CD14-positive monocyte (primary cell): ENCODE results near the gene MARK4. TPM values are rescaled to one million over a fixed set of nuclear protein-coding genes. Genes with fewer than 3 reads are reported as not detected.
A peak's percentile ranks its signal among the peaks of the same experiment; 100 is the strongest.

Experiments used
- DNase-seq, 3 donors: peaks; one replicate each; pipeline ENCODE4 v3.0.0-alpha.2; 2011 to 2022
- H2AFZ ChIP-seq: 2 replicates; pipeline ENCODE4 v1.6.0; 2012; ENCODE audit warnings: mild to moderate bottlenecking, low read depth, low read length, inconsistent platforms; ENCODE audit not compliant: insufficient read depth, poor library complexity, severe bottlenecking
- H3K27ac ChIP-seq, 2 donors: 1 replicate in 1 of 2; 2 replicates in 1 of 2; pipeline ENCODE4 v1.5.1; 2012 to 2013; ENCODE audit warnings: low read length in 2 of 2, control low read depth in 1 of 2, inconsistent platforms in 1 of 2, low read depth in 1 of 2, mild to moderate bottlenecking in 1 of 2
- H3K27me3 ChIP-seq, 2 donors: one replicate each; pipeline versions ENCODE4 v1.6.0 to v1.6.1; 2011 to 2013; ENCODE audit warnings: low read length in 2 of 2; ENCODE audit not compliant: control insufficient read depth in 2 of 2, insufficient read depth in 2 of 2
- H3K36me3 ChIP-seq, 2 donors: replicated peaks in 1 of 2; 1 replicate in 1 of 2; 2 replicates in 1 of 2; pipeline versions ENCODE4 v1.5.1 to v1.6.1; 2012 to 2013; ENCODE audit warnings: low read length in 2 of 2, control low read depth in 1 of 2, inconsistent platforms in 1 of 2, mild to moderate bottlenecking in 1 of 2; ENCODE audit not compliant: insufficient read depth in 2 of 2, control insufficient read depth in 1 of 2
- H3K4me1 ChIP-seq, 2 donors: 1 replicate in 1 of 2; 2 replicates in 1 of 2; pipeline versions ENCODE4 v1.5.1 to v1.6.1; 2012 to 2013; ENCODE audit warnings: low read length in 2 of 2, control low read depth in 1 of 2, inconsistent platforms in 1 of 2, mild to moderate bottlenecking in 1 of 2, moderate library complexity in 1 of 2; ENCODE audit not compliant: insufficient read depth in 2 of 2, control insufficient read depth in 1 of 2
- H3K4me2 ChIP-seq: replicated peaks from 2 replicates; pipeline ENCODE3; 2012; ENCODE audit warnings: low read length, moderate library complexity, mild to moderate bottlenecking; ENCODE audit not compliant: poor library complexity, severe bottlenecking; ENCODE audit errors: extremely low read depth
- H3K4me3 ChIP-seq, 3 experiments: fragments of 200-600 bp in 1 of 3; sonication (generic) in 1 of 3; replicated peaks in 1 of 3; 1 replicate in 2 of 3; 2 replicates in 1 of 3; pipeline ENCODE4 v1.5.1; 2011 to 2013; ENCODE audit warnings: low read length in 3 of 3, mild to moderate bottlenecking in 3 of 3, control low read depth in 2 of 3, low read depth in 2 of 3, inconsistent platforms in 1 of 3, moderate library complexity in 1 of 3
- H3K79me2 ChIP-seq: 2 replicates; pipeline ENCODE4 v1.6.0; 2012; ENCODE audit warnings: mild to moderate bottlenecking, control low read depth, inconsistent platforms, low read length, moderate library complexity; ENCODE audit not compliant: insufficient read depth
- H3K9ac ChIP-seq: 2 replicates; pipeline ENCODE4 v1.6.0; 2017; ENCODE audit warnings: low read length, mild to moderate bottlenecking; ENCODE audit not compliant: insufficient read depth, poor library complexity, severe bottlenecking
- H3K9me3 ChIP-seq, 2 donors: replicated peaks in 1 of 2; 1 replicate in 1 of 2; 2 replicates in 1 of 2; pipeline versions ENCODE4 v1.5.1 to v1.6.1; 2012 to 2013; ENCODE audit warnings: low read length in 2 of 2, control low read depth in 1 of 2; ENCODE audit not compliant: control insufficient read depth in 1 of 2, insufficient read depth in 1 of 2
- H4K20me1 ChIP-seq: 2 replicates; pipeline ENCODE4 v1.6.0; 2012; ENCODE audit warnings: mild to moderate bottlenecking, low read length, control low read depth, moderate library complexity; ENCODE audit not compliant: insufficient read depth
- H3K27ac Mint-ChIP-seq, 7 donors: one replicate each; pipeline ENCODE4 v1.8.0; 2020; ENCODE audit warnings: mild to moderate bottlenecking in 7 of 7, mixed read lengths in 7 of 7, moderate library complexity in 6 of 7, inconsistent platforms in 2 of 7
- H3K27me3 Mint-ChIP-seq, 3 donors: one replicate each; pipeline ENCODE4 v1.8.0; 2021 to 2022; ENCODE audit warnings: low read depth in 3 of 3, mild to moderate bottlenecking in 3 of 3, mixed read lengths in 3 of 3, moderate library complexity in 3 of 3, inconsistent platforms in 1 of 3
- H3K36me3 Mint-ChIP-seq, 2 donors: one replicate each; pipeline ENCODE4 v1.8.0; 2020; ENCODE audit warnings: mixed read lengths in 2 of 2, inconsistent platforms in 1 of 2, mild to moderate bottlenecking in 1 of 2
- H3K4me1 Mint-ChIP-seq: one replicate; pipeline ENCODE4 v1.8.0; 2020; ENCODE audit warnings: mild to moderate bottlenecking, mixed read lengths
- H3K4me3 Mint-ChIP-seq, 2 donors: one replicate each; pipeline ENCODE4 v1.8.0; 2020; ENCODE audit warnings: mild to moderate bottlenecking in 2 of 2, mixed read lengths in 2 of 2, moderate library complexity in 1 of 2
- H3K9me3 Mint-ChIP-seq, 7 donors: one replicate each; pipeline ENCODE4 v1.8.0; 2020 to 2022; ENCODE audit warnings: mixed read lengths in 7 of 7, mild to moderate bottlenecking in 6 of 7, moderate library complexity in 6 of 7, inconsistent platforms in 2 of 7
- CTCF ChIP-seq: fragments of 200-600 bp; IDR thresholded peaks from one replicate; pipeline ENCODE4 v1.8.0; 2022; ENCODE audit warnings: antibody characterized with exemption, mild to moderate bottlenecking
- WGBS: methylation state at CpG from one replicate; pipeline ENCODE4 v1.1.5; 2013; ENCODE audit warnings: missing lambda C conversion rate; ENCODE audit not compliant: insufficient coverage; 5-methylcytosine and 5-hydroxymethylcytosine counted together
- intact Hi-C, 2 donors: fragments of 100-400 bp; cut with micrococcal nuclease; formaldehyde crosslinking; loops; one replicate each; pipeline versions ENCODE4 v1.15.0 to v1.15.1; 2023
- polyA plus RNA-seq, 3 donors: library from polyadenylated mRNA; depleted of rRNA in 1 of 3; unstranded in 2 of 3; stranded (reverse) in 1 of 3; fragments of 300-500 nt in 2 of 3; fragments of >200 nt in 1 of 3; fragmentation: Illumina TruSeq in 2 of 3; gene quantifications; 1 replicate in 2 of 3; 2 replicates in 1 of 3; pipeline ENCODE4 v1.2.3, GENCODE V29; 2012 to 2021

MARK4 gene
- polyA plus RNA-seq, 3 donors, result 0.59 to 18.4 (median 0.69) TPM

GRCh38 chr19:45271098-45271734, 20.1 kb downstream of the MARK4 start:
- no peak overlapping the region for H3K4me3 Mint-ChIP-seq
- intact Hi-C loops, result no loop called here
- Histone ChIP-seq H3K36me3 (peaks cover 44 to 83% of the 10 kb centered on the region in 2 donors), H3K9ac (no peak overlapping the region), H3K79me2 (no peaks in the 10 kb centered on the region), H3K4me3 (no peak overlapping the region), H3K9me3 (no peaks in the 10 kb centered on the region), H4K20me1 (no peaks in the 10 kb centered on the region), H3K27me3 (no peaks in the 10 kb centered on the region), H2AFZ (no peak overlapping the region), H3K4me1 (no peaks in the 10 kb centered on the region), H3K27ac (no peak overlapping the region), H3K4me2 (no peak overlapping the region)
- peaks cover 68 to 95% of the 10 kb centered on the region in 2 donors for H3K36me3 Mint-ChIP-seq
- H3K27ac Mint-ChIP-seq, result peak overlapping the region in 1 of 7 donors; percentile 63
- H3K4me1 Mint-ChIP-seq, result no peaks in the 10 kb centered on the region
- H3K27me3 Mint-ChIP-seq, result no peaks in the 10 kb centered on the region
- no peaks in the 10 kb centered on the region for H3K9me3 Mint-ChIP-seq
- WGBS, result 100% methylated on average over 10 of the region's 21 CpGs
- DNase-seq, result no peak
- TF ChIP-seq CTCF, result no peak

- 83% methylated on average over 7 of the region's 7 CpGs for WGBS
- no peak for TF ChIP-seq CTCF
- no peak overlapping the region for H3K9ac ChIP-seq
- no peak overlapping the region for H3K27ac ChIP-seq
- H3K27ac Mint-ChIP-seq, result no peak overlapping the region
- peaks cover 67 to 95% of the 10 kb centered on the region in 2 donors for H3K36me3 Mint-ChIP-seq
- H3K9me3 ChIP-seq, result no peaks in the 10 kb centered on the region
- H3K4me3 ChIP-seq, result no peak overlapping the region
- intact Hi-C loops, result no loop called here
- no peak overlapping the region for H3K4me2 ChIP-seq
- H4K20me1 ChIP-seq, result no peaks in the 10 kb centered on the region
- no peaks in the 10 kb centered on the region for H3K4me1 ChIP-seq
- no peaks in the 10 kb centered on the region for H3K27me3 Mint-ChIP-seq
- H3K79me2 ChIP-seq, result no peaks in the 10 kb centered on the region
- H3K4me3 Mint-ChIP-seq, result no peak overlapping the region
- no peaks in the 10 kb centered on the region for H3K27me3 ChIP-seq
- no peak overlapping the region for H2AFZ ChIP-seq
- no peaks in the 10 kb centered on the region for H3K9me3 Mint-ChIP-seq
- H3K36me3 ChIP-seq, result peaks cover 41 to 78% of the 10 kb centered on the region in 2 donors
- no peak for DNase-seq
- H3K4me1 Mint-ChIP-seq, result no peaks in the 10 kb centered on the region
These were observed 20.7 kb downstream of the MARK4 start for GRCh38 chr19:45271735-45272108.
